GM12873 (cell line): Measurements from ENCODE around the gene EXOC4.

Experiments
- CTCF ChIP-seq: IDR thresholded peaks from 2 replicates; pipeline ENCODE4 v1.5.1; 2012; ENCODE audit warnings: low read depth, mild to moderate bottlenecking, moderate library complexity, low read length, control low read depth; ENCODE audit not compliant: insufficient read depth; ENCODE audit errors: missing control alignments

EXOC4 gene

GRCh38 chr7:134068670-134069069, 815.8 kb downstream of the EXOC4 start:
- no peak for TF ChIP-seq CTCF

DNA sequence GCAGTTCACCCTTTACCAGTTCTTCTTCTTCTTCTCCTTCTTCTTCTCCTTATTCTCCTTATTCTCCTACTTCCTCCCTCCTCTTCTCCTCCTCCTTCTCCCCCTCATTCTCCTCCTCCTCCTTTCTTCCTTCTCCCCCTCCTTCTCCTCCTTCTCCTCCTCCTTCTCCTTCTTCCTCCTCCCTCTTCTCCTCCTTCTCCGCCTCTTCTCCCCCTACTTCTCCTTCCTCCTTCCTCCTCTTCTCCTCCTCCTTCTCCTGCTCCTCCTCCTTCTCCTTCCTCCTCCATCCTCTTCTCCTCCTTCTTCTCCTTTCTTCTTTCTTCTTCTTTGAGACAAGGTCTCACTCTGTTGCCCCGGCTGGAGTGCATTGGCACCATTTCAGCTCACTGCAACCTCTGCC, 816.3 kb downstream of the EXOC4 start:
- no peak for TF ChIP-seq CTCF

- TF ChIP-seq CTCF = no peak
These were observed 817.8 kb downstream of the EXOC4 start for GRCh38 chr7:134070673-134071072.

- no peak for TF ChIP-seq CTCF
These were observed 818.8 kb downstream of the EXOC4 start for GRCh38 chr7:134071355-134072331.

DNA sequence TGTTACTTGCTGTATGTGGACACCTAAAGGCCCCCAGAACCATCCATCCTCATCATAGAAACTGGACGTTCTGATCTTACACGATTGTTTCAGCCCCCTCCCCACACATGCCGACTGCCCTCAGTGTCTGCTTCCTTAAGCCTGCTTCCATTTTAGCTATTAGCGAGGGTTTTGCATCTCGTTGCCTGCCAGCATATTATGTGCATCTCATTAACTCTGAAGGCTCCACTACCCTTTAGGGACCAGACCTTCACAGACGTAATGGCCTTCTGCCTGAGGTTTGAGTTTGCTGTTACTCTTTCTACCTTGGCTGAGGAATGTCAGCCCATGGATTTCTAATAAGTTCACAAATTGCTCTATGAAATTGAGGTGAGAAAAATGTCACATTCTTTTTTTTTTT, 820.4 kb downstream of the EXOC4 start:
- no peak for TF ChIP-seq CTCF

DNA sequence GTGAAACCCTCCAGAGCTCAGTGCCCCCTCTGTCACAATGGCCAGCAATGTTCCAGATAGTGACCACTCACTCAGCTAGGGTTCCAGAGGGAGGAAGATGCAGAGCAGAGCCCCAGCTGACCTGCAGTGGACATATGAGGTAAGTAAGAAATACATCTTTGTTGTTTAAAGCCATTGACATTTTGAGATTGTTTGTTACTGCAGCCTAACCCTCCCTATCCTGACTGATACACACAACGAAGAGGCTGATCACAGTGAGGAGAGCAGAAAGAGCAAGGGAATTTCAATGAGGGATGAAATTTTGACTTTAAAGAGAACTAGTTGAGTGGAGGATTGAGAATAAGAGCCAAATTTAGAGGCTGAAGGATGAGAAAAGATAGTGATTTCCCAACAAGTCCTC, 822.9 kb downstream of the EXOC4 start:
- no peak for TF ChIP-seq CTCF

DNA sequence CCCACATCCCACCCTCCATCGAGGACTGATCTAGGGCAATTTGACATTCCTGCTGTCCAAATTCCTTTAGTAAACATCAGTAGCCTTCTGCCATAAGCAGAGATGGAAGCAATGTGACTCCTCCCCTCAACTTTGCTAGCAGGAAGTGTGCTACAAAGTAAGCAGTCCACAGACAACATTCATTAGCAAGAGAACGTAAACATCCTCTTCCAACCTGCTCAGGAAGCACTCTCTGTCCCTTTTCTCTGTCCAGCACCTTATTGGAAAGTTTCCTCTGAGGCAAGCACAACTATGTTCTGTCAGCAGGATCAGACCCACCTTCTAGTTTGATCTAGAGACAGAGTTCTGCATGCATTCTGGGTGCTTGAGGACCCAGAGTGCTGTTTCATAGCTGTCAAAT, 826.1 kb downstream of the EXOC4 start:
- TF ChIP-seq CTCF = no peak
